CD4-positive, CD25-positive, alpha-beta regulatory T cell (primary cell): ENCODE data around the gene SLC2A10. TPM values are rescaled to one million over a fixed set of nuclear protein-coding genes. Genes with fewer than 3 reads are reported as not detected.

Source experiments
- ATAC-seq, 2 donors: fragments of 150-1000 bp; cut with Tn5 transposase; one replicate each; pipeline ENCODE4 v1.10.0; 2021; ENCODE audit warnings: low read depth in 2 of 2, moderate number of reproducible peaks in 2 of 2, moderate library complexity in 1 of 2
- DNase-seq, 3 donors: peaks; one replicate each; pipeline versions ENCODE4 v3.0.0 to v3.0.0-alpha.2; 2012 to 2022; ENCODE audit warnings: mixed read lengths in 1 of 3
- H3K27ac ChIP-seq: one replicate; pipeline ENCODE4 v1.7.0; 2013; ENCODE audit warnings: mild to moderate bottlenecking, low read length; ENCODE audit not compliant: insufficient read depth, poor library complexity, severe bottlenecking
- H3K27me3 ChIP-seq: one replicate; pipeline ENCODE4 v1.7.0; 2013; ENCODE audit warnings: low read length; ENCODE audit not compliant: control insufficient read depth, insufficient read depth
- H3K36me3 ChIP-seq: one replicate; pipeline ENCODE4 v1.7.0; 2013; ENCODE audit warnings: mild to moderate bottlenecking, low read length, moderate library complexity; ENCODE audit not compliant: control insufficient read depth, insufficient read depth
- H3K4me1 ChIP-seq: 2 replicates; pipeline ENCODE4 v1.7.0; 2013; ENCODE audit warnings: mild to moderate bottlenecking, low read length; ENCODE audit not compliant: insufficient read depth, control insufficient read depth, poor library complexity, severe bottlenecking
- H3K4me3 ChIP-seq: one replicate; pipeline ENCODE4 v1.7.0; 2013; ENCODE audit warnings: low read depth, mild to moderate bottlenecking, low read length, moderate library complexity
- H3K9me3 ChIP-seq, 2 experiments: 1 replicate in 1 of 2; 2 replicates in 1 of 2; pipeline ENCODE4 v1.7.0; 2013; ENCODE audit warnings: low read length in 2 of 2, mild to moderate bottlenecking in 1 of 2, moderate library complexity in 1 of 2; ENCODE audit not compliant: control insufficient read depth in 2 of 2
- H3K27ac Mint-ChIP-seq, 3 donors: one replicate each; pipeline ENCODE4 v1.8.0; 2020 to 2022; ENCODE audit warnings: mild to moderate bottlenecking in 3 of 3, mixed read lengths in 3 of 3, moderate library complexity in 2 of 3
- H3K27me3 Mint-ChIP-seq: one replicate; pipeline ENCODE4 v1.8.0; 2022; ENCODE audit warnings: mild to moderate bottlenecking, mixed read lengths
- H3K36me3 Mint-ChIP-seq: one replicate; pipeline ENCODE4 v1.8.0; 2020; ENCODE audit warnings: mixed read lengths
- H3K4me1 Mint-ChIP-seq, 4 donors: one replicate each; pipeline ENCODE4 v1.8.0; 2020 to 2022; ENCODE audit warnings: mixed read lengths in 4 of 4, mild to moderate bottlenecking in 1 of 4
- H3K4me3 Mint-ChIP-seq, 4 donors: one replicate each; pipeline ENCODE4 v1.8.0; 2020 to 2022; ENCODE audit warnings: mild to moderate bottlenecking in 4 of 4, mixed read lengths in 4 of 4, moderate library complexity in 3 of 4
- H3K9me3 Mint-ChIP-seq, 7 donors: one replicate each; pipeline ENCODE4 v1.8.0; 2020 to 2022; ENCODE audit warnings: mixed read lengths in 7 of 7, mild to moderate bottlenecking in 3 of 7, moderate library complexity in 2 of 7
- polyA plus RNA-seq, 4 donors: library from polyadenylated mRNA; unstranded; fragments of 300-500 nt; fragmentation: Illumina TruSeq; gene quantifications; one replicate each; pipeline ENCODE4 v1.2.3, GENCODE V29; 2021
- total RNA-seq: library from RNA; stranded (reverse); gene quantifications from one replicate; pipeline ENCODE4 v1.2.3, GENCODE V29; 2022

The SLC2A10 gene
- total and polyA plus RNA-seq, 5 donors from 2014 or later = not detected

DNA sequence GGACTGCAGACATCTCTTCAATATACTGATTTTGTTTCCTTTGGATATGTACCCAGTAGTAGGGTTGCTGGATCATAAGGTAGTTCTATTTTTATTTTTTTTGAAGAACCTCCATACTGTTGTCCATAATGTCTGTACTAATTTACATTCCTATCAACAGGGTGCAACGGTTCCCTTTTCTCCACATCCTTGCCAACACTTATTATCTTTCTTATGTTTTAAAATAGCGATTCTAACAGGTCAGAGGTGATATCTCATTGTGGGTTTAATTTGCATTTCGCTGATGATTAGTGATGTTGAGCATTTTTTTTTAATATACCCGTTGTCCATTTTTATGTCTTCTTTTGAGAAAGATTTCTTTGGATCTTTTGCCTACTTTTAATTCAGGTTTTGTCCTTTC lies 18.3 kb upstream of the SLC2A10 start:
- peaks cover 10% of the 10 kb centered on the region for H3K36me3 Mint-ChIP-seq
- H3K27me3 ChIP-seq = no peaks in the 10 kb centered on the region
- peaks cover 9% of the 10 kb centered on the region for H3K36me3 ChIP-seq

GRCh38 chr20:46694484-46694883 lies 15.0 kb upstream of the SLC2A10 start:
- Histone ChIP-seq H3K27me3 (no peaks in the 10 kb centered on the region), H3K9me3 (peaks cover 0 to 1% of the 10 kb centered on the region in 2 experiments), H3K27ac (no peak overlapping the region), H3K4me1 (no peaks in the 10 kb centered on the region), H3K36me3 (no peaks in the 10 kb centered on the region), H3K4me3 (no peak overlapping the region)
- Mint-ChIP-seq H3K9me3 (no peaks in the 10 kb centered on the region), H3K4me1 (peaks cover 0 to 20% (median 8%) of the 10 kb centered on the region in 4 donors), H3K4me3 (peak overlapping the region in 1 of 4 donors; percentile 13), H3K27ac (peak overlapping the region in 2 of 3 donors; percentile 2 to 42), H3K36me3 (peaks cover 2% of the 10 kb centered on the region), H3K27me3 (peaks cover 4% of the 10 kb centered on the region)
- DNase-seq (peak in 1 of 3 donors; percentile 56), ATAC-seq (no peak)

More for the DNA sequence above, 18.3 kb upstream of the SLC2A10 start:
- H3K4me3 ChIP-seq = no peak overlapping the region
- H3K27me3 Mint-ChIP-seq = peaks cover under 1% of the 10 kb centered on the region
- H3K27ac ChIP-seq = no peak overlapping the region
- H3K4me3 Mint-ChIP-seq = peak overlapping the region in 1 of 4 donors; percentile 26
- no peak overlapping the region for H3K27ac Mint-ChIP-seq
- peaks cover 24% of the 10 kb centered on the region for H3K4me1 ChIP-seq
- ATAC-seq (no peak), DNase-seq (no peak)
- peaks cover 13 to 45% (median 28%) of the 10 kb centered on the region in 4 donors for H3K4me1 Mint-ChIP-seq
- no peaks in the 10 kb centered on the region for H3K9me3 Mint-ChIP-seq
- no peaks in the 10 kb centered on the region for H3K9me3 ChIP-seq

DNA sequence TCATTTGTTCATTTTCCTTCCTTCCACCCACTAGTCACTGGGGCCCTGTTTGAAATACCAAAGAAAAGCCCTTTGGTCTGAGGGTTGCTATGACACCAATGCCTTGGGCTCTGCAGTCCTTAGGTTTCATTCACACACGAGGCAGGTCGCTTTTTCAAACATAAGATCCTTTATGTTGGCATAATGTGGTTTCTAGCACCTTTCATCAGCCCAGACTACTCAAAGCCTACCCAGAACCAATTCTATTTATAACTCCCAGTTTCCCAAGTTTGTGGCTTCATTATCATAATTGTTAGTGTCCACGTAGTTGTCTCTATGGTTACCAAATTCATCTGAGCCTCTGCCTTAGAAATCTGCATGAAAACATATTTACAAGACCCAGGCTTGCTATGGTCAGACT lies 13.6 kb upstream of the SLC2A10 start:
- Histone ChIP-seq H3K9me3 (peaks cover 0 to 4% of the 10 kb centered on the region in 2 experiments), H3K27me3 (peaks cover 2% of the 10 kb centered on the region), H3K36me3 (no peaks in the 10 kb centered on the region), H3K4me3 (no peak overlapping the region), H3K4me1 (no peaks in the 10 kb centered on the region), H3K27ac (no peak overlapping the region)
- ATAC-seq (no peak), DNase-seq (no peak)
- Mint-ChIP-seq H3K4me1 (peaks cover 0 to 10% (median 3%) of the 10 kb centered on the region in 4 donors), H3K27ac (no peak overlapping the region), H3K27me3 (peaks cover 4% of the 10 kb centered on the region), H3K9me3 (peaks cover 0 to 3% (median 0%) of the 10 kb centered on the region in 7 donors), H3K36me3 (peaks cover 4% of the 10 kb centered on the region), H3K4me3 (no peak overlapping the region)

GRCh38 chr20:46696791-46697279 lies 12.6 kb upstream of the SLC2A10 start:
- no peak for ATAC-seq
- Mint-ChIP-seq H3K4me1 (peaks cover 0 to 5% (median under 1%) of the 10 kb centered on the region in 4 donors), H3K9me3 (peaks cover 0 to 3% (median 0%) of the 10 kb centered on the region in 7 donors), H3K27me3 (peaks cover 10% of the 10 kb centered on the region), H3K27ac (no peak overlapping the region), H3K4me3 (no peak overlapping the region), H3K36me3 (peaks cover 4% of the 10 kb centered on the region)
- Histone ChIP-seq H3K9me3 (peaks cover 0 to 4% of the 10 kb centered on the region in 2 experiments), H3K27ac (no peak overlapping the region), H3K4me1 (no peaks in the 10 kb centered on the region), H3K36me3 (no peaks in the 10 kb centered on the region), H3K27me3 (peaks cover 6% of the 10 kb centered on the region), H3K4me3 (no peak overlapping the region)
- no peak for DNase-seq

GRCh38 chr20:46698788-46699187 lies 10.7 kb upstream of the SLC2A10 start:
- Mint-ChIP-seq H3K36me3 (peaks cover 4% of the 10 kb centered on the region), H3K9me3 (peaks cover 0 to 3% (median 0%) of the 10 kb centered on the region in 7 donors), H3K4me3 (no peak overlapping the region), H3K27ac (no peak overlapping the region), H3K4me1 (peaks cover 0 to 5% (median 0%) of the 10 kb centered on the region in 4 donors), H3K27me3 (peaks cover 19% of the 10 kb centered on the region)
- Histone ChIP-seq H3K4me3 (no peak overlapping the region), H3K27me3 (peaks cover 12% of the 10 kb centered on the region), H3K27ac (no peak overlapping the region), H3K36me3 (no peaks in the 10 kb centered on the region), H3K9me3 (peaks cover 0 to 4% of the 10 kb centered on the region in 2 experiments), H3K4me1 (no peaks in the 10 kb centered on the region)
- ATAC-seq (no peak), DNase-seq (no peak)

DNA sequence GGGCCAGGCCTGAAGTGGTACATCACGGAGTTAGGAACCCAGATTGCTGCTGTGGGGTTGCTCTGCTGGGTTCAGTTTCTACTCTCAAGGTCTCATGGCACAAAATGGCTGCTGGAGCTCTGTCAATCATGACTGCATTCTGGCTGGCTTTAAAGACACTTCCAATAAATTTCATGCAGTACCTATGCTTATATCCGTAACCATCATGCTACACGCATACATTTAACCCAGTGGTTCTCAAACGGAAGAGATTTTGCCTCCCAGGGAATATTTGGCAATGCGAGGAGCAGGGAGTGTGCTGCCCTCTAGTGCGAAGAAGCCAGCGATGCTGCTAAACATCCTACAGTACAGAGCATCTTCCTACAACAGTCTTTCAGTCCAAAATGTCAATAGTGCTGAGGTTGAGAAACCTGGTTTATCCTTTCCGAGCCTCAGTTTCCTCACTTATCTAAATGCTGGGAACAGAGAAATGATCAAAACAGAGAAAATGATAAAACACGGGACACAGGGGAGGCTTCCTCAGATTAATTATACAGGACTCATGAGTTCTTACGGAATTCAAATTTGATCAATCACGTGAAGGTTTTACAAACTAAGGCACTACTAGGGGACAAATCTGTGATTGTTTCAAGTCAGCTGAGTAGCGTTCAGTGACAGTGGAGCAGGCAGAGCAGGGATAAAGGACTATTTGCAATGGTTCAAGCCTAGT lies 9.6 kb upstream of the SLC2A10 start:
- H3K27me3 ChIP-seq = peaks cover 16% of the 10 kb centered on the region
- Mint-ChIP-seq H3K27me3 (peaks cover 19% of the 10 kb centered on the region), H3K36me3 (peaks cover 4% of the 10 kb centered on the region), H3K27ac (no peak overlapping the region), H3K9me3 (peaks cover 0 to 5% (median 2%) of the 10 kb centered on the region in 7 donors), H3K4me1 (no peaks in the 10 kb centered on the region), H3K4me3 (no peak overlapping the region)
- no peaks in the 10 kb centered on the region for H3K36me3 ChIP-seq
- peaks cover 0 to 4% of the 10 kb centered on the region in 2 experiments for H3K9me3 ChIP-seq
- no peak for ATAC-seq
- H3K27ac ChIP-seq = no peak overlapping the region
- no peak overlapping the region for H3K4me3 ChIP-seq
- H3K4me1 ChIP-seq = no peaks in the 10 kb centered on the region
- no peak for DNase-seq

DNA sequence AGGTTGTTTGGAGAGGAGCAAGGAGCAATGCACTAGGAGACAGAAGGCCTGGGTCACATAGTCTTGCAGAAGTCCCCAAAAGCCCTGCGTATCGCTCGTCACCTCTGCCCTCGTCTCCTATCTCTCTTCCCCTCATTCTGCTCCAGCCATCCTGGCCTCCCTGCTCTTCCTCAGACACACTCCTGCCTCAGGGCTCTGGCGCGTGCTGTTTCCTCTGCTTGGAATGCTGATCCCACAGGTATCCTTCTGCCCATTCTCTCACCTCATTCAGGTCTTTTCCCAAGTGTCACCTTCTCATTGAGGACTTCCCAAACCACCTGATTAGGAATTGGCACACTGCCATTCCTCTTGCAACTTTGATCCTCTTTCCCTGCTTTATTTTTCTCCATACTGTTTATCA lies 9.0 kb upstream of the SLC2A10 start:
- Mint-ChIP-seq H3K27ac (no peak overlapping the region), H3K27me3 (peaks cover 22% of the 10 kb centered on the region), H3K4me1 (no peaks in the 10 kb centered on the region), H3K36me3 (peaks cover 4% of the 10 kb centered on the region), H3K9me3 (peaks cover 0 to 5% (median 2%) of the 10 kb centered on the region in 7 donors), H3K4me3 (no peak overlapping the region)
- peaks cover 21% of the 10 kb centered on the region for H3K27me3 ChIP-seq
- H3K4me3 ChIP-seq = no peak overlapping the region
- ATAC-seq = no peak
- H3K9me3 ChIP-seq = peaks cover 0 to 4% of the 10 kb centered on the region in 2 experiments
- H3K36me3 ChIP-seq = no peaks in the 10 kb centered on the region
- H3K27ac ChIP-seq = no peak overlapping the region
- DNase-seq = no peak
- H3K4me1 ChIP-seq = no peaks in the 10 kb centered on the region
